Stimulated activated CD8-positive, alpha-beta memory T cell treated with anti-CD3 and anti-CD28 coated beads, Interleukin-12 subunit alpha, Interleukin-12 subunit beta, amount 100 ng/mL, for 1 hour (primary cell): ENCODE data around the gene TOP3A.

Experiments
- DNase-seq: peaks from one replicate; pipeline ENCODE4 v3.0.0-alpha.2; 2020; ENCODE audit warnings: low read depth

The TOP3A gene

DNA sequence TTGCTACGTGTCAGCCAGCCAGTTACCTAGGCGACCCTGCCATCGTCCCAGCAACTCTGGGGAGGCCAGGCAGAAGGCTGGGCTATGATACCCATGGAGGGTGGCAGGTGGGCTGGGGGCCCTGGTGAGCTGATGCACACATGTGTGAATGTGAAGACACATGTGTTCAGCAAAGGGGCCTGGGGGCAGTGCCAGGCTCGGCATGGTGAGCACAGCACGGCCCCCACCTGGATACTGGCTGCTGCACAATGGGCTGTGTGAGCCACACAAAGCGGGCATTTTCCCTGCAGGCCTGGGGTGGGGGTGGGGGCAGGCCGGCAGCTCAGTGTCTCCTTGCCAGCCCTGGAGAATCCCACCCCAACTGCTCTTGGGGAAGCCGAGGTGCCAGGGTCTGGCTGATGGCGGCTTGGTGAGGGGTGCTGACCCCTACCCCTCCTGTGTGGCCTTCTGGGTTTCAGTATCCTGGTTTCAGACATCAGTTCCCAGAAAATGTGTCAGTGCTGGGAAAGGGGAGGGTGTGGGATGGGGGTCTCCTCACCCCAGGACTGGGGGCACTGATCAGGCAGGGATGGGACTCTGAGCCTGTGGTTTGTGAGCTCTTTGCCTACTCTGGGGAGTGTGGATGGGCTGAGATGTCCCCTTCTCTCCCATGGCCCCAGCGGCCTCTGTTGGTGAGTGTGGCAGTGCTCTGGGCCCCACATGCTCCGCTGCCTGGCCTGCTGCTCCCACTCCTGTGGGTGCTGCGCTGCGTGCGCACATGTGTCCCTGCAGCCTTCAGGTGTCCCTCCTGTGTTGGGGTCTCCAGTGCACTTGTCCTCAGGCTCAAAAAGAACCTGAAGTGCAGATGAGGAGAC is 84.3 kb downstream of the TOP3A start:
- DNase-seq, result no peak

GRCh38 chr17:18229771-18230170 is 85.0 kb downstream of the TOP3A start:
- DNase-seq, result no peak

DNA sequence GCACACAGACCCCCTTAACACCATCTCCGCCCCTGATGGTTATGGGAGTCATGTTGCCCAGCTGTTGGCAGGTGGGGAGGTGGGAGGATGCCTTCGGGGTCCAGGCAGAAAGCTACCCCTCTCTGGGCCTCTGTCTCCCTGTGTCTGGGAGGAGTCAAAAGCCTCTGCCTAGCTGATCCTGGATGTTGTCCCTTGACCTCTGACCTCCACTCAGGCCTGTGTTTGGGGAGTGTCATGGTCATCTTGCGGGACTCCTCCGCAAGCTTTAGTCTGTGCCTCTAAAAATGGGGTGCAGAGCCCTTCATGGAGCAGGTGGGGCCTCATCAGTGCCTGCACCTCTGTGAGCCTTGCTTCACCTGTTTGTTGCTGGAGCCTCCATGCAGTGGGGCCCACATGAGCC is 85.5 kb downstream of the TOP3A start:
- no peak for DNase-seq

- DNase-seq, result no peak
Measured at GRCh38 chr17:18228176-18228682, 86.6 kb downstream of the TOP3A start.

- no peak for DNase-seq
Measured at GRCh38 chr17:18227635-18228034, 87.2 kb downstream of the TOP3A start.

- DNase-seq, result no peak
Measured at GRCh38 chr17:18226284-18226945, 88.4 kb downstream of the TOP3A start.

DNA sequence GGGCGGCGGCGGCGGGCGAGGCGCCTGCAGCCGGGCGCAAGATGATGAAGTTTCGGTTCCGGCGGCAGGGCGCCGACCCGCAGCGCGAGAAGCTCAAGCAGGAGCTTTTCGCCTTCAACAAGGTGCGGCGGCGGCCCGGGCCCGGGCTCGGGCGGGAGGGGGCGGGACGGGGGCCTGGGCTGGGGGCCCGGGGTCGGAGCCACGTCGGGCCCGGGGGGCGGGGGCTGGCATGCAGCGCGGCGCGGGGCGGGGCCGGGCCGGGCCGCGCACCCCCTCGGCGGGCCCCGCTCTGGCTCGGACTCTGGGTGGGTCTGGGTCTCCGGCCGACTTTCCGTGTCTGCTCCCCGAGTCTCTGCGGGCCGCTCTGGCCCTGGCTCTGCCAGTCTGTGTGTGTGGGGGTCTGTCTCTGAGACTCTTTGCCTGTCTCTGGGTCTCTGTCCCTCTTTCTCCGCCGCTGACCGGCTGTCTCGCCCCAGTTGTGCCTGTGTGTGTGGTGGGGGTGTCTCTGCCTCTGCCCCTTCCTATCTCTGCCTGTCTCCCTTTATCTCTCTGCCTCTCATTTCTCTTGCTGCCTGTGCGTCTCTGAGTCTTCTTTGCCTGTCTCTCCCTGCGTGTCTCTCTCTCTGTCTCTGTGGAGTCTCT is 89.0 kb downstream of the TOP3A start:
- no peak for DNase-seq

DNA sequence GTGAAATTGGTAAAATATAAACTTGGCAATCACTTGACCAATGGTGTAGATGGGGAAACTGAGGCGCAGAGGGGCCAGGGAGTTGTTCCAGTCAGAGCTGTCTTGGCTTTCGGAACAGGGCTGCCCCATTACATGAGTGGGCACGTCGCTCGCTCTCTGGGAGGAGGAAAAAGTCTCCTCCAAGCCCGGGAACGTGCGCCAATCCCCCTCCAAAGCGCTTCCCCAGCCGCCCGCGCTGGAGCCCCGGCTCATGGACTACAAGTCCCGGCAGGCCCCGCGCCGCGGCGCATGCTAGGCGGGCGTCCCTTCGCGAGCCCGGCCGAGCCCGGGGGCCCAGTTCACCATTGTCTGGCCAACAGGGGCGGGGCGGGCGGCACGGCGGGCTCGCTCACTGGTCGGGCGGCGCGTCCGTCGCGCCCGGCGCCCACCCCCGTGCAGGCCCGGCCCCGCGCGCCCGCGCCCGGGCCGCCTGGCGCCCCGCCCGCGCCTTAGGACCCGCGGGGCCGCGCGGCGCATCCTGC is 89.6 kb downstream of the TOP3A start, which contains the start of gene LLGL1:
LLGL1 (plus strand) TSS at position 515 of the 521 bp plus-strand sequence. CDS start 48 bp downstream, outside the sequence.
- DNase-seq, result peak; percentile 91

GRCh38 chr17:18224387-18225120 is 90.2 kb downstream of the TOP3A start:
- DNase-seq, result no peak

- DNase-seq, result no peak
Measured at GRCh38 chr17:18224053-18224386, 90.8 kb downstream of the TOP3A start.
